Myocyte (in vitro differentiated cells): ENCODE results near the gene CTSH. TPM values are rescaled to one million over a fixed set of nuclear protein-coding genes. Genes with fewer than 3 reads are reported as not detected.
A peak's percentile ranks its signal among the peaks of the same experiment; 100 is the strongest.
"Not testable (repeated sequence)": the region's sequence is repeated elsewhere in the genome, so short reads cannot be mapped to it uniquely, and the experiment has no call there.

Experiments
- DNase-seq: peaks from one replicate; pipeline ENCODE4 v3.0.0-alpha.2; 2012; ENCODE audit warnings: low read depth
- total RNA-seq: library from RNA; depleted of rRNA; stranded (reverse); fragments of >200 nt; gene quantifications from 2 replicates; pipeline ENCODE4 v1.2.3, GENCODE V29; 2014

Gene CTSH
- total RNA-seq, 1 donor from 2014 or later = 1,721 TPM

DNA sequence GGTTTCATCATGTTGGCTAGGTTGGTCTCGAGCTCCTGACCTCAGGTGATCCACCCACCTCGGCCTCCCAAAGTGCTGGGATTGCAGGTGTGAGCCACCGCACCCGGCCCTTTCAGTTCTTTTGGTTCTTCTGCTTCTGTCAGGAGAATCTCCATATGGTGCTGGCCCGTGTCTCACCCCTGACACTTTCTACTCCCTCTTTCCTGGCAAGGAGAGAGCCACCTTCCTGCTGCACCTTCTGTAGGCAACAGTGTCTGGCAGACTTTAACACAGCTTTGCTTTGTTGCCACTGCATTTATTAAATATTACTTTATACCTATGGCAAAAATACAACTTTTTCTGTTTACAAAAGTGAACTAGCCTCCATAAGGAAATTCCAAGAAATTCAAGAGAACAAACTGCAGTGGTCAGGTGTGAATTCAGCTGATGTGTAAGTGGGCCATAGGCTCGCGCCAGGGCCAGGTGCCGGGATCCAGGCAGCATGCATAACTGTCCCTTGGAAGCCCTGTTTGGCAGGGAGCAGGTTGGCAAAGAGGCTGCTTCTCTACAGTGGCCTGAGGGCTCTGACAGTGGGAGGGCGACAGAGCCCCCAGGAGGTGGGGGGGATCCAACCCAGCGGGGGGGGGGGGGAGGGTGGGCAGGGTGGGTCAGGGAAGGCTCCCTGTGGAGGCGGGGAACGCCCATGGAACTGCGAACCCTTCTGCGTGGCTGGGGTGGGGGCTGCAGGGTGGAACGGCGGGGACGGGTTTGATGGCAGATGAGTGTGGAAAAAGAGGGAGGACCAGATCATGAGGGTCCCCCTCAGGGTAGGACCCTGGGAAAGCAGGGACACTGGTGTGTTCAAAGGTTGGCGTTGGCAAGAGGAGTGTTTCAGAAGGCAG lies 21.1 kb downstream of the CTSH start:
- DNase-seq = no peak

DNA sequence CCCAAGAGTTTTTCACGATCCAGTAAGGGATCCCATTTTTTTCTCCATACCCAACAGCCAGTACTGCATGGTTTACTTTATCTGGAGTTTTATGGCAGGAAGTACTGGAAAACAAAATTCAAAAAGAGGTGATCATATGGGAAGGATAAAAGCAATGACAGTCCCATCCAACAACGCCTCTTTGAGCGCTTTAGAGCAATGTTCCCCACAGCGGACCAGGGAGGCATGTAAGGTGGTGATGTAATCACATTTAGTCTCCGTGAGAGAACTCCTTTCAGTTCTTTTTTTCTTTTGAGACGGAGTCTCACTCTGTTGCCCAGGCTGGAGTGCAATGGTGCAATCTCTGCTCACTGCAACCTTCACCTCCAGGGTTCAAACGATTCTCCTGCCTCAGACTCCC lies 21.8 kb downstream of the CTSH start:
- no peak for DNase-seq

DNA sequence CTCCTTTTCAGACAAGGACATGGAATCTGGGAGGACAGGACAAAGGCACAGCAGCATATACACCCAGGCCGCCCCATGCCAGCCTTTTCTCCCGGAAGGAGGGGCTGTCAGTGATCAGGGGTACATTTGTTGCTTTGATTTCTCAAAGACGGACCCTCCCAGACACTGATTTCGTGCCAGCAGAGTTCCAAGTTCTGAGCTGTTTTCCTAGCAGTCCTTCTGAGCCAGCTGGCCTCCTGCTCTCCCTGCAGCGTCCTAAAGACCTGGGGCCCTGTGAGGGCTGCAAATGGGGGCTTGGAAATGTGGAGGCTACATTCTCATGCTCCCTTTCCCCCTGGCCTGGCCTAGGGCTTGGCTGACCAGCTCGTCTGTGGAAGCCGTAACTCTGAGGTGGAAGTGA lies 22.3 kb downstream of the CTSH start:
- DNase-seq = no peak

DNA sequence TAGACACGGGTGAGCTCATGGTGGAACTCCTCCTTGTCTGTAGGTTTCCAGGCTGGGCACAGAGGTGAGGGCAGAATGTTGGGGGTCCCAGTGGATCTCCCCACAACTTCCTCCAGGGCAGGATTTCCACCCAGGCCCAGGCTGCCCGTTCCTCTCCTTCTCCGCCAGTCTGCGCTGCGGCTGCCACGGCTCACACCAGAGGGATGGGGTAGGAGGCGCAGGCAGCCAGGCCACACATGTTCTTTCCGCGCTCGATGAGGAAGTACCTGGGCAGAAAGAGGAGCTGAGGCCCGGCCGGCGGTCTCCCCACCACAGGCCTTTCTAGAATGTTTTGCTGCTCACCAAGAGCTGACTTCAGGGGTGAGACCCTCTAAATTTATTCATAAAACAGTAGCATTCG lies 22.9 kb downstream of the CTSH start:
- no peak for DNase-seq

DNA sequence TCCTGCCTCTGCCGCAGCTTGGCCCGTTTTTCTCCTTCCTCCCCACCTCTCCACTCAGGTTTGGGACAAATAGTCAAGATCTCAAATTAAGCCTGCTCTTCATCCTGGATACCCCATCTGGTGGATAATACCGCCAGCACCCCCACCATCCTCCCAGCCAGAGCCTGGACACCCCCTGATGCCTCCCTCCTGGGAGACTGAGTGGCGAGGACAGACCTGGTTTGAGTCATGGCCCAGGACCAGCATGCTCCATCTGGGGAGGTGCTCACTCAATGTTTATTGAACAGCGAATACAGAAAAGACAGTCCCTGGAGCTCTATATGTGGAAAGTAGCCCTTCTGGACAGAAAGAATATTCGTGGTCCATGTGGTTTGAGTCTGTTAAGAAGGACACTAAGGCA lies 23.3 kb downstream of the CTSH start:
- no peak for DNase-seq

DNA sequence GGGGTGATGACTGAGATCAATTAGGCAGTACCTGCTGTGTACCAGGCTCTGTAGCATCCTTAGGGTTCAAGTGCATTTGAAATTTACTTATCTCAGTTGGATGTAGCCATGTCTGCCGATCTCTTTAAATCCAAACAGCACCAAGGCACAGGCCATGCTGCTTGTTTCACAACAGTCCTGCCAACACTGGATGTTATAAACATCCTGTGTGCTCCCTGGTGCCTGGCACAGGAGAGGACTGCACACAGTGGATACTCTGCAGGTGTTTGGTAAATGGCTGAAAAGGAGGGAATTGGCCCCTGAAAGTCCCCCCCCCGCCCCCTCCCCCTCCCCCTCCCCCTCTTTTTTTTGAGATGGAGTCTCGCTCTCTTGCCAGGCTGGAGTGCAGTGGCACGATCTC lies 27.0 kb downstream of the CTSH start:
- DNase-seq = no peak

DNA sequence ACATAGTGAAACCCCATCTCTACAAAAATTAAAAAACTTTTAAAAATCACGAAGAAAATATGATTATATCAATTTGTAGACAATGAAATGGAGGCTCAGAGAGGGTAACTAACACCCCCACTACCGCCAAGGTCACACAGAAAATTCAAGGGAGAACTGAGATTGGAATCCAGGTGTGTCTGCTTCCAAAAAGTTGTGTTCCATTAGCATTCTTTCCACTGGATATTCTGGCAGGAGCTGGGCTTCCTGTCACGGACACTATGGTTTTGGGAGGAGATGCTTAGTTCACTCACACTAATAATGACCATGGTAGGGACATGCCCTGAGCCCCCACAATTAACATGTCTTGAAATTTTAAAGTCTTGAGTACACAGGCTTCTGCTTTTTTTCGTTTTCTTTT lies 28.8 kb downstream of the CTSH start:
- no peak for DNase-seq

DNA sequence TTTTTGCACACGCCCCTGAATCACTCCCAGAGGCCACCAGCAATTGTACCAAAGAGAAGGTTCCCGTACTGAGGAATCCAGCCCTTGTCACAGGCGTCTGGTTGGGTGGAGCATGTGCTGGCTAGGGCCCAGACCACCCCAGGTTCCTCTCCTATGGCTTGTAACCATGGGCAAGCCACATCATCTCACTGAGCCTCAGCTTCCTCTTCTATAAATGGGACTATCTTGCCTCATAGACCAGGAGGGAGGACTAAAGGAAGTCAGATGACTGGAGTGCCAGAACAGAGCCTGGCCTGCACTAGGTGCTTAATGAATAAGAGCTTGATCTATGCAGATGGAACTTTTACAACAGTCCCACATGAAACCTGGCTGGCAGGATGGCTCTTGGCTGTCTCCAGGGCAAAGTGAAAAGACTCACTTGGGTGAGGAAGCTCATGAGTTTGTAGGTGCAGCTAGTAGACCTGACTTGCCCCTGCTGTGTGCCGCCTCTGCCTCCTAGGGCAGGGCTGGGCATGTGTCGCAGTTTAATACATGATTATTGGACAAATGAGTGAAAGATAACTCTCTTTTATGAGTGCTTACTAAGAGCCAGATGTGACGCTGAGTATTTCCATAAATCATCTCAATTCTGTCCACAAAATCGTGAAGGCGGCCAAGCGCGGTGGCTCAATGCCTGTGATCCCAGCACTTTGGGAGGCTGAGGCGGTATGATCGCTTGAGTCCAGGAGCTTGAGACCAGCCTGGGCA lies 29.3 kb downstream of the CTSH start:
- peak; percentile 78 for DNase-seq

DNA sequence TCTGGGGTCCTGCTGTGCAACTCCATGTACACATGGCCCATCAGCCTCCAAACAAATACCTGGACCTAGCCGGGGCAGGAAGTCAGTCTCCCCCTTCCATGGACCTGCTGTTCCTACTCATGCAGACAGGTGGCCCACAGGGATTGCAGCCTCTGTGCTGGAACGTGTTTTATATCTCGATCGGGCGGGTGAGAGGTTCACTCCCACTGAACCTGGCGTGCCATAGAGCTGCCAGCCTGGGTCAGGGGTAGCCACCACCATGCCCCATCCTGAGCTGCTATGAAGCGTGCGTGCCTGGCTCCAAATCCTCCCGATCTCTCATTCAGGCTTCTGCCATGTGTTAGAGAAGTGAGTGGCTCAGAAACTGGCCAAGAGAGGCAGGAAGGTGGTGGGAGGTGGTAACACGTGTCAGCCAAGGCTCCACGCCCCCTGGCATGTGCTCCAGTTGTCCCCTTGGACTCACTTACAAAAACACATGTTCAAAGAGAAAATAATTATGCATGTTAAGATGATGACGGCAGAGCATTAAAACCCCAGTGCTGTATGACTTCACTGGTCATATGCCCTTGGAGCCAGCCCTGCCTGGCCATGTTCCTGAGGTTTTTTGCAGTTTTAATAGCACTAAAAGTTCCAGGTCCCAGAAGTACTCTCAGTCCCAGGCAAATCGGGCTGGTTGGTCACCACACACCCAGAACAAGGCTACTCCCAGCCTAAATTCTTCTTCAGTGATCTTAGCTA lies 30.6 kb downstream of the CTSH start:
- DNase-seq = peak; percentile 72

DNA sequence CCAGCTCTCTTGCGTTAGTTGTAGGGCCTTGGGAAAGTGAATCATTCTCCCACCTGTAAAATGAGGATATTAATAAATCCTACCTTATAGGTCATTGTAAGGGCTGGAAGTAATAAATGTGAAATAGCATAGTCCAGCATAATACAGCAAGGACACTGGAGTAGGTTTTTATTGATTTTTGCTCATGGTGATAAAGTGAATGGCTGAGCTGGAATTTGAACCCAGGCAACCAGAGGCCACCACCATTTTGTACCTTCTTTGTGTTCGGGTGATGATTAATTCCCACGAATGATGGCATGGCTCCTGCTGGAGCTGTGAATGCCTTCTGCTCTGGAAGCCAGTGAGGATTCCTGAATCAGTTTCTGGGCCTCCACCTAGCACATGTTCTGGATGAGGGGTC lies 31.8 kb downstream of the CTSH start:
- no peak for DNase-seq

DNA sequence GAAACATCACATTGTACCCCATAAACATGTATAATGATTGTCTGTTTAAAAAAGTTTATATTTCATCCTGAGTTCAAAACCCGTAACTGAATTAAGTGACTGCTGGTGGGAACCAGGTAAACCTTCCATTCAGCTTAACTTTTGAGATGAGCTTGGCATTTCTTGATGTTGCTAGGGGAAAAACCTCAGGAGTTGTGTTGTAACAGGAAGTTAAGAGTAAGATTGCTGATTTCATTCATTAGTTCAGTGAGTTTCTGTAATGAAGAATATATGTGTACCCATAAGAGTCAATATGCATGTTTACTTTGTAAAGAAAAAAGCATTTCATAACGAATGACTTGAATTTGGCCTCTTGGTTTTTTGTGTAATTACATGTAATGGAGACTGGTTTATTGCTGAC lies 32.5 kb downstream of the CTSH start:
- no peak for DNase-seq

DNA sequence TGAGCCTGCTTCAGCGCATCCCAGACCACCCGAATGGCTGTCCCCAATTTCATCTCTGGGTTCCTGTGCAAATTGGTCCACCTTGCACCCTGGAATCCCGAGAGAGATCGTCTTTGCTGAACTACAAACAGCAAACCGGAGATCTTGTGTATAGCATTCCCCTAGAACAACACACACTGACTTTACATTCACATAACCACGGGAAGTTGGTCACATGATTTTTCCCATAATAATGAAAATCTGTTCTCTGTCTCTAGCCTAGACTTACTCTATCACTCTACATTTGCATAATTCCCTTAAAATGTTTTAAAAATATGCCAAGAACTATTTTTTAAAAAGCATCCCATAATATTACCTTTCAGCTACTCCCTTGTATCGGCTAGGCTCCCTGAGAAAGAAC lies 34.6 kb downstream of the CTSH start:
- no peak for DNase-seq

DNA sequence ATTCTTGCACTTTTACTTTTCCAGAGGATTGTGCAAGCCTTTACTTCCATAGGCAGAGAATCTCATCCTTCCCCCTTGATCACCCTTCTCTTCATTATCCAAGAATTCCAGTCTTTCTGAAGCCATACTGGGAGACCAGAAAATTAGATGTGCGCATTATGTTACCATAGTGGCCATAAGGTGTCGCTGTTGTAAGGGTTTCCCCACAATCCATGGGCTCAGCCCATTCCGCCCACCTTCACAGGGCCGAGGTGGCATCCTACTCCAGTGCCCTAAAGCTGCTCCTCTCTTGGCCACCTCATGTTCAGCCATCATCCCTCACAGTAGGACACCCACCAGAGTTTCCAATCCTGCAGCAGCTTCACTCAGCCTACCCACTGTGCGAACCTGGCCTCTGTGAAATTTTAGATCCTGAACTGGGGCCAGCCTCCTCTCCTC lies 35.0 kb downstream of the CTSH start:
- DNase-seq = peak; percentile 57

DNA sequence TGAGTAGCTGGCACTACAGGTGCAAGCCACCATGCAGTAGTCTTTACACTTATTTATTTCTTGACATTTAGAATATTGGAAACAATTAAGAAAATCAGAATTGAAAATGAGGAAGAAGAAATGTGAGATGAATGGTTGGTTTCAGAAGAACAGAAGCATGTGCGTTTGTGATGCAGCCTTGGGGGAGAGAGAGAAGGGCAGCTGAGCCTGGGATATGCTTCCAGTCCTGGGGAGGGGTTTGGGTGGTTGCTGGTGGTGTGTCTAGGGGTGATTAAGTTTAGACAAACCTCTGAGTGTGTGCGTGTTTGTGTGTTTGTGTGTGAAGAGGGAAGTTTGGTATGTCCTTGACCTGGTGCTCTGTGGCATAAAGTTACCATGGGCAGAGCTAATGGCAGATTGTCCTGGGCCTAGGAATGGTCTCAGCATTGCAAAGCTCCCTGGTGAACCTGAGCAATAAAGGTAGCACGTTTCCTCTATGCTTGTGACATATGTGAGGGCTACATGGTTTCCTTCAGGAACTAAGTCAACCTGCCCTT lies 35.6 kb downstream of the CTSH start:
- no peak for DNase-seq

DNA sequence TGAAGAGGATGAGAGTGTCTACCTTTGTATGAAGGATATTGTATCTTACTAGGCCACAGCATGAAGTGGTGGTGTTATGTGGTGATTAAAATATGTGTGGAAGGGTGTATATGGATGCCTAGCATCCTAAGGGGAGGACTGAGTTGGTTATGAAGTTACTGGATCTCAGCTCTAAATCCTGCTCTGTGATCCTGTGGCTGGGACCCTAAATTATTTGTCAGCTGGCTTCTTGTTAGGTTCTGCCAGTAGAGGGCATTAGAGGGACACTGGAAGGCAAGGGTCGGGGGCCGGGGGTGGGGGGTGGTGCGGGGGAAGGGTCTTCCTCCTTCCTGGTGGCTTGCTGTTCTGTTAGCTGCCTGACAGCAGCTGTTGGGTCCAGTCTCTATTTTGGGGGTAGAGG lies 37.3 kb downstream of the CTSH start:
- DNase-seq = peak; percentile 40

DNA sequence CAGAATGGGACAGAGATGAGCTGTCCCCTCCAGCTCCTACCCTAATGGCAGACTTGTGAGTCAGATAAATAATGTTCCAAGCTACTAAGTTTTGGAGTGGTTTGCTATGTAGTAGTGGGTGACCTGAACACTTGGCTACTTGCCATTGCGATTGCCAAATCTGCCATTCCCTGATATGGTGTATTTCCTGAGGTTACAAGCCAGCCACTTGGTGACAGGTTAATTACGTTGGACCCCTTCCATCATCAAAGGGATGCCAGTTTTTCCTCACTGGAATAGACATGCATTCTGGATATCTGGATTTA lies 38.6 kb downstream of the CTSH start:
- peak; percentile 42 for DNase-seq

DNA sequence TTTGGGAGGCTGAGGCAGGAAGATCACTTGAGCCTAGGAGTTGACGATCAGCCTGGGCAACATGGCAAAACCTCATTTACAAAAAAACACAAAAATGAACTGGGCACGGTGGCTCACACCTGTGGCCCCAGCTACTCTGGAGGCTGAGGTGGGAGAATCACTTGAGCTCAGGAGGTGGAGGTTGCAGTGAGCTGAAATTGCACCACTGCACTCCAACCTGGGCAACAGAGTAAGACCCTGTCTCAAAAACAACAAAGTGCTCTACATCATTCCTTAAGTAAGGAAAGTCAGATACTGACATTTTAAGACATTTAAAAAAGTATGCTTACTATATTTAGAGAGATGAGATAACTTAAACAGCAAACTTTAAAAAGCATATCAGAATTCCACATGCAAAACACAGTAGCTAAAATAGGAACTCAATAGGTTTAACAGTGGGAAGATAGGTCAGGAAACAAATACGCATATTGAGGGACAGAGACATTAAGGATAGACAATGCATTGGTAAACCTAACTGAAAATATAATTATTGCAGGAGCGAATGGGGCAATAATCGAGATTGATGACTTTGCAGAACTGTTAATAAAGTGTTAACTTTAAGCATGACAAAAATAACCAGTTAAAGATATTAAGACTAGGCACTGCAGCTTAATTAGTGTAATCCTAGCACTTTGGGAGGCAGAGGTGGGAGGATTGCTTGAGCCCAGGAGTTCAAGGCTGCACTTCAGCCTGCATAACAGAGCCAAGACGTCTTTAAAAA lies 40.1 kb downstream of the CTSH start:
- DNase-seq = no peak

DNA sequence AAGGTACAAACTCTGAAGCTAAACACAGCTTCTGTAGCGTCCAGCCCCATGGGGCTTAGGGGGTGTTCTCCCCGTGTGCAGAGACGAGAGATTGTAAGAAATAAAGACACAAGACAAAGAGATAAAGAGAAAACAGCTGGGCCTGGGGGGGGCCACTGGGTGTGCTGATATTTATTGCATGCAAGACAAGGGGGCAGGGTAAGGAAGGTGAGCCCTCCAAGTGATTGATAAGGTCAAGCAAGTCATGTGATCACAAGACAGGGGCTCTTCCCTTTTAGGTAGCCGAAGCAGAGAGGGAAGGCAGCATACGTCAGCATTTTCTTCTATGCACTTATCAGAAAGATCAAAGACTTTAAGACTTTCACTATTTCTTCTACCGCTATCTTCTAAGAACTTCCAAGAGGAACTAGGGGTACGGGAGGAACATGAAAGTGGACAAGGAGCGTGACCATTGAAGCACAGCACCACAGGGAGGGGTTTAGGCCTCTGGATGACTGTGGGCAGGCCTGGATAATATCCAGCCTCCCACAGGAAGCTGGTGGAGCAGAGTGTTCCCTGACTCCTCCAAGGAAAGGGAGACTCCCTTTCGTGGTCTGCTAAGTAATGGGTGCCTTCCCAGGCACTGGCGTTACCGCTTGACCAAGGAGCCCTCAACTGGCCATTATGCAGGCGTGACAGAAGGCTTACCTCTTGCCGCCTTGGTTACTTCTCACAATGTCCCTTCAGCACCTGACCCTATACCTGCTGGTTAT lies 42.4 kb downstream of the CTSH start:
- peak; percentile 43 for DNase-seq

DNA sequence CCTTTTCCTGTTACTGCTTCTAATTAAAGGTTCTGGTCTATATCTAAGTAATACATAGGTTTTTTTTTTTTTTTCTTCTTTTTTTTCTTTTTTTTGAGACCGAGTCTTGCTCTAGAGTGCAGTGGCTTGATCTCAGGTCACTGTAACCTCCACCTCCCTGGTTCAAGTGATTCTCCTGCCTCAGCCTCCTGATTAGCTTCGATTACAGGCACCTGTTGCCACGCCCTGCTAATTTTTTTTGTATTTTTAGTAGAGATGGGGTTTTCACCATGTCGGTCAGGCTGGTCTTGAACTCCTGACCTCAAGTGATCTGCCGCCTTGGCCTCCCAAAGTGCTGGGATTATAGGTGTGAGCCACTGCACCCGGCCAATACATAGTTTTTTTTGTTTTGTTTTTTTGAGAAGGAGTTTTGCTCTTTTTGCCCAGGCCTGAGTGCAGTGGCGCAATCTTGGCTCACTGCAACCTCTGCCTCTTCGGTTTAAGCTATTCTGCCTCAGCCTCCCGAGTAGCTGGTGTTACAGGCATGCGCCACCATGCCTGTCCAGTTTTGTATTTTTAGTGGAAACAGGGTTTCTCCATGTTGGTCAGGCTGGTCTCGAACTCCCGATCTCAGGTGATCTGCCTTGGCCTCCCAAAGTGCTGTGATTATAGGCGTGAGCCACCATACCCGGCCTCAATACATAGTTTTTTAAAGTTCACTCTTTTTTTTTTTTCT lies 43.9 kb downstream of the CTSH start:
- not testable (repeated sequence) for DNase-seq

DNA sequence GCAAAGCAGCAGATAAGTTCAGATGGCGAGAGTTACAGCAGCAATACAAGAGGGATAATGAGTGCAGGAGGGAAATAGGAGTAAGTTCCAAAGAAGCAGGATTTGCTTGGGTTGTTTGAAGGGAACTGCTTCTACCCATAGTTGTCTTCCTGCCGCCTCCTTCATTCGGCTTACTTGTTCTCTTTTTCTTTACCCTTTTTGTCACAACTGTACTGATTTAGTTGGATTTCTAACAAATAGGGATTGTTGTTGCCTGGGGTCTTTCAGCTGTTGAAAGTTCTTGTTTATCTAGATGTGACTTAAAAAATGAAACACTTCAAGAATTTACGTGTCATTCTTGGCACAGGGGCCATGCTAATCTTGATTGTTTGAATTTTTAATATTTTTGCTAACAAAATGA lies 46.3 kb downstream of the CTSH start:
- no peak for DNase-seq
